ENCODE measurements around the gene RERE. TPM values are rescaled to one million over a fixed set of nuclear protein-coding genes. Genes with fewer than 3 reads are reported as not detected.
A peak's percentile ranks its signal among the peaks of the same experiment; 100 is the strongest.

The RERE gene
- total RNA-seq, 1 donor from 2014 or later: 124 TPM

- Mint-ChIP-seq H3K4me1 (ENCODE audit: low read depth, unreplicated experiment) (peaks cover 45% of the 10 kb centered on the region), H3K9me3 (ENCODE audit: unreplicated experiment) (no peaks in the 10 kb centered on the region), H3K4me3 (ENCODE audit: unreplicated experiment) (no peak overlapping the region), H3K27me3 (ENCODE audit: low read depth, unreplicated experiment) (no peaks in the 10 kb centered on the region), H3K36me3 (ENCODE audit: low read depth, unreplicated experiment) (peaks cover 18% of the 10 kb centered on the region), H3K27ac (ENCODE audit: unreplicated experiment) (no peak overlapping the region)
- peaks cover 45% of the 10 kb centered on the region for H3K4me1 ChIP-seq (ENCODE audit: insufficient read depth, low read length)
- no peak overlapping the region for H3K4me3 ChIP-seq (ENCODE audit: insufficient read depth, low read depth, low read length)
- peaks cover 7% of the 10 kb centered on the region for H4K20me1 ChIP-seq (ENCODE audit: insufficient read depth, low read length)
- no peaks in the 10 kb centered on the region for H3K27me3 ChIP-seq (ENCODE audit: insufficient read depth, low read length)
- no peak for TF ChIP-seq CTCF (IDR thresholded peaks at IDR 0.05; ENCODE audit: insufficient read depth, low read depth, low read length)
- no peak for TF ChIP-seq EZH2 (IDR thresholded peaks at IDR 0.05; ENCODE audit: insufficient read depth, low read length)
- H3K79me2 ChIP-seq (ENCODE audit: insufficient read depth, low read length): peaks cover 88% of the 10 kb centered on the region
- no peaks in the 10 kb centered on the region for H3K9me3 ChIP-seq (ENCODE audit: insufficient read depth, low read depth, low read length)
- H3K9ac ChIP-seq (ENCODE audit: low read length): no peak overlapping the region
- no peak overlapping the region for H2AFZ ChIP-seq (ENCODE audit: low read depth, low read length)
- H3K36me3 ChIP-seq (ENCODE audit: insufficient read depth, low read length): no peaks in the 10 kb centered on the region
- FAIRE-seq (no peak), DNase-seq (ENCODE audit: low read depth) (no peak)
- H3K27ac ChIP-seq (ENCODE audit: low read depth, low read length): no peak overlapping the region
- H3K4me2 ChIP-seq (ENCODE audit: low read length): no peak overlapping the region
These were observed 406.6 kb downstream of the RERE start for GRCh38 chr1:8410791-8411190.

GRCh38 chr1:8409606-8410005 is 407.8 kb downstream of the RERE start:
- no peak for DNase-seq (ENCODE audit: low read depth)
- H3K4me1 ChIP-seq (ENCODE audit: insufficient read depth, low read length): peaks cover 45% of the 10 kb centered on the region
- TF ChIP-seq CTCF (IDR thresholded peaks at IDR 0.05; ENCODE audit: insufficient read depth, low read depth, low read length) (no peak), EZH2 (IDR thresholded peaks at IDR 0.05; ENCODE audit: insufficient read depth, low read length) (no peak)
- Mint-ChIP-seq H3K4me3 (ENCODE audit: unreplicated experiment) (no peak overlapping the region), H3K27me3 (ENCODE audit: low read depth, unreplicated experiment) (no peaks in the 10 kb centered on the region), H3K9me3 (ENCODE audit: unreplicated experiment) (peaks cover under 1% of the 10 kb centered on the region), H3K4me1 (ENCODE audit: low read depth, unreplicated experiment) (peaks cover 45% of the 10 kb centered on the region), H3K27ac (ENCODE audit: unreplicated experiment) (peak overlapping the region; percentile 2), H3K36me3 (ENCODE audit: low read depth, unreplicated experiment) (peaks cover 19% of the 10 kb centered on the region)
- H3K27me3 ChIP-seq (ENCODE audit: insufficient read depth, low read length): no peaks in the 10 kb centered on the region
- peak overlapping the region; percentile 69 for H3K9ac ChIP-seq (ENCODE audit: low read length)
- H3K27ac ChIP-seq (ENCODE audit: low read depth, low read length): peak overlapping the region; percentile 71
- H4K20me1 ChIP-seq (ENCODE audit: insufficient read depth, low read length): peaks cover 6% of the 10 kb centered on the region
- H3K36me3 ChIP-seq (ENCODE audit: insufficient read depth, low read length): no peaks in the 10 kb centered on the region
- no peak for FAIRE-seq
- peaks cover 87% of the 10 kb centered on the region for H3K79me2 ChIP-seq (ENCODE audit: insufficient read depth, low read length)
- no peak overlapping the region for H2AFZ ChIP-seq (ENCODE audit: low read depth, low read length)
- no peak overlapping the region for H3K4me3 ChIP-seq (ENCODE audit: insufficient read depth, low read depth, low read length)
- no peaks in the 10 kb centered on the region for H3K9me3 ChIP-seq (ENCODE audit: insufficient read depth, low read depth, low read length)
- H3K4me2 ChIP-seq (ENCODE audit: low read length): peak overlapping the region; percentile 53

GRCh38 chr1:8409106-8409505 is 408.3 kb downstream of the RERE start:
- Histone ChIP-seq H3K4me3 (ENCODE audit: insufficient read depth, low read depth, low read length) (peak overlapping the region; percentile 1), H3K36me3 (ENCODE audit: insufficient read depth, low read length) (no peaks in the 10 kb centered on the region), H4K20me1 (ENCODE audit: insufficient read depth, low read length) (peaks cover 8% of the 10 kb centered on the region), H3K9me3 (ENCODE audit: insufficient read depth, low read depth, low read length) (no peaks in the 10 kb centered on the region), H2AFZ (ENCODE audit: low read depth, low read length) (no peak overlapping the region), H3K27ac (ENCODE audit: low read depth, low read length) (peak overlapping the region; percentile 71), H3K79me2 (ENCODE audit: insufficient read depth, low read length) (peaks cover 86% of the 10 kb centered on the region), H3K4me2 (ENCODE audit: low read length) (peak overlapping the region; percentile 53), H3K4me1 (ENCODE audit: insufficient read depth, low read length) (peaks cover 45% of the 10 kb centered on the region), H3K9ac (ENCODE audit: low read length) (peak overlapping the region; percentile 69), H3K27me3 (ENCODE audit: insufficient read depth, low read length) (no peaks in the 10 kb centered on the region)
- Mint-ChIP-seq H3K4me1 (ENCODE audit: low read depth, unreplicated experiment) (peaks cover 45% of the 10 kb centered on the region), H3K27me3 (ENCODE audit: low read depth, unreplicated experiment) (no peaks in the 10 kb centered on the region), H3K4me3 (ENCODE audit: unreplicated experiment) (no peak overlapping the region), H3K9me3 (ENCODE audit: unreplicated experiment) (peaks cover 1% of the 10 kb centered on the region), H3K27ac (ENCODE audit: unreplicated experiment) (peak overlapping the region; percentile 2), H3K36me3 (ENCODE audit: low read depth, unreplicated experiment) (peaks cover 20% of the 10 kb centered on the region)
- TF ChIP-seq CTCF (IDR thresholded peaks at IDR 0.05; ENCODE audit: insufficient read depth, low read depth, low read length) (peak; percentile 49), EZH2 (IDR thresholded peaks at IDR 0.05; ENCODE audit: insufficient read depth, low read length) (no peak)
- FAIRE-seq (peak; percentile 70), DNase-seq (ENCODE audit: low read depth) (peak; percentile 62)
